GM18517 (cell line): ENCODE measurements around the gene LRP1.

Experiments
- ATAC-seq: cut with Tn5 transposase; IDR thresholded peaks from one replicate; pipeline ENCODE4 v1.9.1; 2021; ENCODE audit warnings: mild to moderate bottlenecking, moderate library complexity; ENCODE audit not compliant: unreplicated experiment

Gene LRP1

GRCh38 chr12:57207731-57208630 is 79.7 kb downstream of the LRP1 start:
- no peak for ATAC-seq

- no peak for ATAC-seq
Observed at GRCh38 chr12:57208631-57209282, 80.5 kb downstream of the LRP1 start.

GRCh38 chr12:57209916-57210315 is 81.6 kb downstream of the LRP1 start:
- no peak for ATAC-seq

- ATAC-seq = no peak
Observed at GRCh38 chr12:57210461-57210860, 82.2 kb downstream of the LRP1 start.

GRCh38 chr12:57210926-57211692 is 82.8 kb downstream of the LRP1 start:
- no peak for ATAC-seq

GRCh38 chr12:57211791-57212700 is 83.8 kb downstream of the LRP1 start:
- no peak for ATAC-seq

GRCh38 chr12:57212701-57213057 is 84.4 kb downstream of the LRP1 start:
- ATAC-seq = no peak

GRCh38 chr12:57213058-57213715 is 84.9 kb downstream of the LRP1 start:
- ATAC-seq = no peak

- no peak for ATAC-seq
Observed at GRCh38 chr12:57213763-57214397, 85.6 kb downstream of the LRP1 start.

- no peak for ATAC-seq
Observed at GRCh38 chr12:57214398-57214781, 86.1 kb downstream of the LRP1 start.

- ATAC-seq = no peak
Observed at GRCh38 chr12:57215065-57215464, 86.8 kb downstream of the LRP1 start.

- ATAC-seq = no peak
Observed at GRCh38 chr12:57215668-57216013, 87.4 kb downstream of the LRP1 start.

- no peak for ATAC-seq
Observed at GRCh38 chr12:57216014-57216911, 88.0 kb downstream of the LRP1 start, which contains the start of gene NXPH4. Gene NXPH4, plus strand, starts transcription at chr12:57216794. Its CDS starts 176 bp downstream, at chr12:57216970.

- no peak for ATAC-seq
Observed at GRCh38 chr12:57216921-57217879, 88.9 kb downstream of the LRP1 start.

GRCh38 chr12:57218030-57218853 is 90.0 kb downstream of the LRP1 start:
- no peak for ATAC-seq

GRCh38 chr12:57219205-57219992 is 91.1 kb downstream of the LRP1 start:
- no peak for ATAC-seq
